Heart left ventricle (tissue), 13 donors: ENCODE data around the gene KANK2.

Source experiments
- POLR2A ChIP-seq, 2 donors: fragments of 450-650 bp; IDR thresholded peaks; one replicate each; pipeline ENCODE4 v1.6.1; 2017; ENCODE audit warnings: antibody characterized with exemption in 2 of 2, mild to moderate bottlenecking in 2 of 2, moderate library complexity in 2 of 2
- TF ChIP-seq, protein P1 (sequence below), 12 donors: fragments of 200-600 bp; sonication (generic) in 4 of 12; IDR thresholded peaks; one replicate each; pipeline versions ENCODE4 v1.5.0 to v1.8.0; 2018 to 2022; ENCODE audit warnings: antibody characterized with exemption in 12 of 12, mild to moderate bottlenecking in 5 of 12
- donor health status: ischemic (EF 13 %, LVEDD 7.1; RV severe dilation, severe dysfunction).
- donor health status: DM: no; HTN: yes; CAD: no.
- donor health status: DM: no; HTN: no; CAD: no.
- donor health status: ischemic (EF 25% LVEDD 6.9; RV normal size, moderate dysfunction).
- donor health status: ischemic (EF 25% LVEDD 5.7; RV mildly dilated, moderate dysfunction).
- donor health status: ischemic (EF 35%, LVEDD 5.7; RV mildly dilated, moderate dysfunction).
- donor health status: nonischemic (EF 11% LVEDD 7.7; RV severe dilation, severe dysfunction).
- donor health status: DM: yes; HTN: yes; CAD: no.
- donor health status: PGD.
- donor health status: ischemic (EF 29% LVEDD 5.4; RV normal size, mild dysfunction).
- donor health status: nonischemic (EF 23%, LVEDD 6.1; RV moderate dilation, normal function).

- TF ChIP-seq, protein P1, sequence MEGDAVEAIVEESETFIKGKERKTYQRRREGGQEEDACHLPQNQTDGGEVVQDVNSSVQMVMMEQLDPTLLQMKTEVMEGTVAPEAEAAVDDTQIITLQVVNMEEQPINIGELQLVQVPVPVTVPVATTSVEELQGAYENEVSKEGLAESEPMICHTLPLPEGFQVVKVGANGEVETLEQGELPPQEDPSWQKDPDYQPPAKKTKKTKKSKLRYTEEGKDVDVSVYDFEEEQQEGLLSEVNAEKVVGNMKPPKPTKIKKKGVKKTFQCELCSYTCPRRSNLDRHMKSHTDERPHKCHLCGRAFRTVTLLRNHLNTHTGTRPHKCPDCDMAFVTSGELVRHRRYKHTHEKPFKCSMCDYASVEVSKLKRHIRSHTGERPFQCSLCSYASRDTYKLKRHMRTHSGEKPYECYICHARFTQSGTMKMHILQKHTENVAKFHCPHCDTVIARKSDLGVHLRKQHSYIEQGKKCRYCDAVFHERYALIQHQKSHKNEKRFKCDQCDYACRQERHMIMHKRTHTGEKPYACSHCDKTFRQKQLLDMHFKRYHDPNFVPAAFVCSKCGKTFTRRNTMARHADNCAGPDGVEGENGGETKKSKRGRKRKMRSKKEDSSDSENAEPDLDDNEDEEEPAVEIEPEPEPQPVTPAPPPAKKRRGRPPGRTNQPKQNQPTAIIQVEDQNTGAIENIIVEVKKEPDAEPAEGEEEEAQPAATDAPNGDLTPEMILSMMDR (IDR thresholded peaks at IDR 0.05): no peak
- no peak for TF ChIP-seq POLR2A (IDR thresholded peaks at IDR 0.05)
These were observed 40.7 kb upstream of the KANK2 start for GRCh38 chr19:11238041-11238440.
